Cardiac fibroblast (primary cell): Measurements from ENCODE around the gene CDKL4.
"Not testable (repeated sequence)": the region's sequence is repeated elsewhere in the genome, so short reads cannot be mapped to it uniquely, and the experiment has no call there.

ENCODE experiments used
- DNase-seq, 2 donors: peaks; one replicate each; pipeline versions ENCODE4 v3.0.0 to v3.0.0-alpha.2; 2010; ENCODE audit warnings: low read depth in 2 of 2
- H3K4me3 ChIP-seq, 2 donors: replicated peaks in 1 of 2; 1 replicate in 1 of 2; 2 replicates in 1 of 2; pipeline ENCODE4 v1.5.1; 2011; ENCODE audit warnings: low read depth in 2 of 2, low read length in 2 of 2, mild to moderate bottlenecking in 2 of 2, moderate library complexity in 1 of 2
- CTCF ChIP-seq: IDR thresholded peaks from one replicate; pipeline ENCODE4 v1.5.1; 2011; ENCODE audit warnings: low read depth, mild to moderate bottlenecking, low read length, inconsistent platforms

The CDKL4 gene

GRCh38 chr2:39160982-39161381, 82.8 kb downstream of the CDKL4 start:
- no peak overlapping the region for H3K4me3 ChIP-seq
- peak in 1 of 2 donors; percentile 54 for DNase-seq

GRCh38 chr2:39159283-39159682, 84.5 kb downstream of the CDKL4 start:
- no peak for TF ChIP-seq CTCF
- no peak for DNase-seq
- no peak overlapping the region for H3K4me3 ChIP-seq

More at GRCh38 chr2:39160982-39161381, 82.8 kb downstream of the CDKL4 start:
- no peak for TF ChIP-seq CTCF

GRCh38 chr2:39158351-39158750, 85.4 kb downstream of the CDKL4 start:
- no peak overlapping the region for H3K4me3 ChIP-seq
- DNase-seq = peak; percentile 16 to 92
- TF ChIP-seq CTCF = no peak

- no peak overlapping the region for H3K4me3 ChIP-seq
- no peak for TF ChIP-seq CTCF
- no peak for DNase-seq
Observed at GRCh38 chr2:39156846-39157245, 86.9 kb downstream of the CDKL4 start.

GRCh38 chr2:39156107-39156506, 87.7 kb downstream of the CDKL4 start:
- no peak overlapping the region for H3K4me3 ChIP-seq
- peak; percentile 53 to 85 for DNase-seq
- TF ChIP-seq CTCF = no peak

- not testable (repeated sequence) for H3K4me3 ChIP-seq, DNase-seq
Observed at GRCh38 chr2:39155573-39155972, 88.2 kb downstream of the CDKL4 start.

GRCh38 chr2:39154944-39155343, 88.8 kb downstream of the CDKL4 start:
- H3K4me3 ChIP-seq = no peak overlapping the region
- peak in 1 of 2 donors; percentile 24 for DNase-seq
- TF ChIP-seq CTCF = no peak

GRCh38 chr2:39153312-39153711, 90.5 kb downstream of the CDKL4 start:
- TF ChIP-seq CTCF = no peak
- DNase-seq = peak; percentile 55 to 77
- H3K4me3 ChIP-seq = no peak overlapping the region
